Glutamatergic neuron (in vitro differentiated cells): Measurements from ENCODE around the gene MARCHF10. TPM values are rescaled to one million over a fixed set of nuclear protein-coding genes. Genes with fewer than 3 reads are reported as not detected.

Experiments
- DNase-seq: peaks from one replicate; pipeline ENCODE4 v3.0.0; 2022
- H3K27ac Mint-ChIP-seq: one replicate; pipeline ENCODE4 v1.8.0; 2020; ENCODE audit warnings: mild to moderate bottlenecking, mixed read lengths, inconsistent platforms; ENCODE audit not compliant: unreplicated experiment
- H3K27me3 Mint-ChIP-seq: one replicate; pipeline ENCODE4 v1.8.0; 2020; ENCODE audit warnings: mild to moderate bottlenecking, moderate library complexity, mixed read lengths, inconsistent platforms; ENCODE audit not compliant: unreplicated experiment
- H3K36me3 Mint-ChIP-seq: one replicate; pipeline ENCODE4 v1.8.0; 2020; ENCODE audit warnings: mild to moderate bottlenecking, mixed read lengths, inconsistent platforms; ENCODE audit not compliant: unreplicated experiment
- H3K4me1 Mint-ChIP-seq: one replicate; pipeline ENCODE4 v1.8.0; 2020; ENCODE audit warnings: mild to moderate bottlenecking, low read depth, mixed read lengths, inconsistent platforms; ENCODE audit not compliant: unreplicated experiment
- H3K4me3 Mint-ChIP-seq: one replicate; pipeline ENCODE4 v1.8.0; 2020; ENCODE audit warnings: mild to moderate bottlenecking, mixed read lengths, inconsistent platforms; ENCODE audit not compliant: unreplicated experiment
- H3K9me3 Mint-ChIP-seq: one replicate; pipeline ENCODE4 v1.8.0; 2020; ENCODE audit warnings: mild to moderate bottlenecking, moderate library complexity, mixed read lengths, inconsistent platforms; ENCODE audit not compliant: unreplicated experiment
- total RNA-seq: library from RNA; stranded (reverse); fragmentation: NEBNext Ultra II Directional; extraction: Animal tissue kit (Norgen Biotek cat#: 25700); gene quantifications from one replicate; pipeline ENCODE4 v1.2.1, GENCODE V29; 2021; ENCODE audit not compliant: unreplicated experiment
- TF ChIP-seq, protein P1 (sequence below): fragments of 200-600 bp; sonication (generic); IDR thresholded peaks from one replicate; pipeline ENCODE4 v1.5.0; 2021; ENCODE audit not compliant: partially characterized antibody, unreplicated experiment

The MARCHF10 gene
- total RNA-seq, 1 donor from 2014 or later, result not detected

DNA sequence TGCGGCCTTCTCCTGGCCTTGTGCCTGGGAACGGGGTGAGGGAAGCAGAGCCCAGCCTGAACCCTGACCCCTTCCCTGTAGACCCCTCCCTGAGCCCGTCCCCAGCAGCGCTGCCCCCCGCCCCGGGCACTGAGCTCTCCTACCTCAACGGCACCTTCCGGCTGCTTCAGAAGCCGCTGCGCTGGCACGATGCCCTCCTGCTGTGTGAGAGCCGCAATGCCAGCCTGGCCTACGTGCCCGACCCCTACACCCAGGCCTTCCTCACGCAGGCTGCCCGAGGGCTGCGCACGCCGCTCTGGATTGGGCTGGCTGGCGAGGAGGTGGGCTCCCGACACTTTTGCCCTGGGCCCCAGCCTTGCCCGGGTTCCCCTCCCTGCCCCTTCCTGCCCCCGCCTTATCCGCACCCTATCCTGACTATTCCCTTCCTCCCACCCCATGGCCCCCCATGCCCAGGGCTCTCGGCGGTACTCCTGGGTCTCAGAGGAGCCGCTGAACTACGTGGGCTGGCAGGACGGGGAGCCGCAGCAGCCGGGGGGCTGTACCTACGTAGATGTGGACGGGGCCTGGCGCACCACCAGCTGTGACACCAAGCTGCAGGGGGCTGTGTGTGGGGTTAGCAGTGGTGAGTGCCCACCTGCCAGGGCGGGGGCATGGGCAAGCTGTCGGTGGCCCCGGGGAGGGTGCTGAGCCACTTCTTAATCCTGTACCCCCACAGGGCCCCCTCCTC lies 118.5 kb downstream of the MARCHF10 start:
- TF ChIP-seq, protein P1, sequence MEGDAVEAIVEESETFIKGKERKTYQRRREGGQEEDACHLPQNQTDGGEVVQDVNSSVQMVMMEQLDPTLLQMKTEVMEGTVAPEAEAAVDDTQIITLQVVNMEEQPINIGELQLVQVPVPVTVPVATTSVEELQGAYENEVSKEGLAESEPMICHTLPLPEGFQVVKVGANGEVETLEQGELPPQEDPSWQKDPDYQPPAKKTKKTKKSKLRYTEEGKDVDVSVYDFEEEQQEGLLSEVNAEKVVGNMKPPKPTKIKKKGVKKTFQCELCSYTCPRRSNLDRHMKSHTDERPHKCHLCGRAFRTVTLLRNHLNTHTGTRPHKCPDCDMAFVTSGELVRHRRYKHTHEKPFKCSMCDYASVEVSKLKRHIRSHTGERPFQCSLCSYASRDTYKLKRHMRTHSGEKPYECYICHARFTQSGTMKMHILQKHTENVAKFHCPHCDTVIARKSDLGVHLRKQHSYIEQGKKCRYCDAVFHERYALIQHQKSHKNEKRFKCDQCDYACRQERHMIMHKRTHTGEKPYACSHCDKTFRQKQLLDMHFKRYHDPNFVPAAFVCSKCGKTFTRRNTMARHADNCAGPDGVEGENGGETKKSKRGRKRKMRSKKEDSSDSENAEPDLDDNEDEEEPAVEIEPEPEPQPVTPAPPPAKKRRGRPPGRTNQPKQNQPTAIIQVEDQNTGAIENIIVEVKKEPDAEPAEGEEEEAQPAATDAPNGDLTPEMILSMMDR, result no peak

DNA sequence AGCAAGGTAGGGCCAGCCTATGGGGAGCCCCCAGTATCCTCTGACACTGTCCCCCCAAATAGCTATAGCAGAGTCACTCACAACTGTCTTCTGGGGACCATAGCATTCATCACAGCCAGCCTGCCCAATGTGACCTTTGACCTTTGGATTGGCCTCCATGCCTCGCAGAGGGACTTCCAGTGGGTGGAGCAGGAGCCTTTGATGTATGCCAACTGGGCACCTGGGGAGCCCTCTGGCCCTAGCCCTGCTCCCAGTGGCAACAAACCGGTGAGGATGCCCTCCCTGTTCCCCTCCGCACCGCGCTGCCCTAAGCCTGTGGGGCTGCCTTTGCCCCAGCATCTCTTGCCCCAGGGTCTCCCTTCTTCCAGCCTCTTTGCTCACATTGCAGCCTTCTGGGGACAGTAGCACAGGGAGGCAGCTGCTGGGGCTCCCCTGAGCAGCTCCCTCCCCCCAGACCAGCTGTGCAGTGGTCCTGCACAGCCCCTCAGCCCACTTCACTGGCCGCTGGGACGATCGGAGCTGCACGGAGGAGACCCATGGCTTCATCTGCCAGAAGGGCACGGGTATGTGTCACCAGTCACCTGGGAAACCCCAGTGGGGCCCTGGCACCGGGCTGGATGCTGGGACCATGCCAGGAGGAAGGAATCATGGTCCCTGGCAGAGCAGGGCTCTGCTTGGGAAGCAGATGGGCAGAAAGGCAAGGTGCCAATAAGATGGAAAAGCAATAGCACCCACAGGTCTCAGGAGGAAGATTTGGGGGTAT lies 119.5 kb downstream of the MARCHF10 start:
- no peak overlapping the region for H3K4me3 Mint-ChIP-seq
- H3K9me3 Mint-ChIP-seq, result peaks cover 2% of the 10 kb centered on the region
- TF ChIP-seq, protein P1, result no peak
- H3K4me1 Mint-ChIP-seq, result peaks cover 1% of the 10 kb centered on the region
- DNase-seq, result no peak
- peak overlapping the region; percentile 17 for H3K27ac Mint-ChIP-seq
- no peaks in the 10 kb centered on the region for H3K36me3 Mint-ChIP-seq
- peaks cover 8% of the 10 kb centered on the region for H3K27me3 Mint-ChIP-seq

More for the DNA sequence above, 118.5 kb downstream of the MARCHF10 start:
- H3K4me3 Mint-ChIP-seq, result no peak overlapping the region
- DNase-seq, result no peak
- no peaks in the 10 kb centered on the region for H3K36me3 Mint-ChIP-seq
- no peak overlapping the region for H3K27ac Mint-ChIP-seq
- H3K4me1 Mint-ChIP-seq, result peaks cover 12% of the 10 kb centered on the region
- peaks cover 9% of the 10 kb centered on the region for H3K27me3 Mint-ChIP-seq
- peaks cover 6% of the 10 kb centered on the region for H3K9me3 Mint-ChIP-seq

DNA sequence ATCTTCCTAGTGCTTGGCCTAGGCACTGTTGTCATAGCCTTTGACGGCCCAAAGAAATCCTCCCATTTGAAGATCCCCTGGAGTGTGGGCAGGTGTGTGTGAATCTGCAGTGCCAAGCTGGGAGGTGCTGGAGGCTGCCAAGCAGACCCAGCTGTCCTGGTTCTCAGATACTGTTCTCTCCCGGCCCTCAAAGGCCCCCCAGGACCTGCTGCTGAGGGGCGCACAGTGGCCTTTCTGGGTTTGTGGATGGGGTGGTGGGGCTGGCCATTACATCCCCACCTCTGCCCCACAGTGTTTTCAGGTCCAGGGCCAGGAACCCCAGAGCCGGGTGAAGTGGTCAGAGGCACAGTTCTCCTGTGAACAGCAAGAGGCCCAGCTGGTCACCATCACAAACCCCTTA lies 120.1 kb downstream of the MARCHF10 start:
- peaks cover 7% of the 10 kb centered on the region for H3K27me3 Mint-ChIP-seq
- no peaks in the 10 kb centered on the region for H3K4me1 Mint-ChIP-seq
- DNase-seq, result no peak
- no peak overlapping the region for H3K4me3 Mint-ChIP-seq
- H3K36me3 Mint-ChIP-seq, result no peaks in the 10 kb centered on the region
- TF ChIP-seq, protein P1, result no peak
- peaks cover 2% of the 10 kb centered on the region for H3K9me3 Mint-ChIP-seq
- no peak overlapping the region for H3K27ac Mint-ChIP-seq

DNA sequence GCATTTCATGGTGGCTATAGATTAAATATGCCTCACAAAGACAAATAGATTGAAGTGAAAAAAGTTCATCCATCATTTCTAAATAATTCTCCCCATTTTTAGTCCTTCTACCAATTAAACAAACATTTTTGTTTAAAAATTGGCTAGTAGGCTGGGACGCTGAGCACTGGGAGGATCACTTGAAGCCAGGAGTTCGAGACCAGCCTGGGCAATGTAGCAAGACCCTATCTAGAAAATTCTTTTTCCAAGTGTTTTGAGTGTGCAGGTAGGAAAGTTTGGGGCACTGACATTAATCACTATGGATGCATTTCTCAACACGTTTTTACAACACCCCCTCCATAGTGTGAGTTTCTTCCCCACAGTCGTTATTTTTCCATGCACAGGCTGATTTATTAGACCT lies 123.9 kb downstream of the MARCHF10 start:
- H3K27ac Mint-ChIP-seq, result no peak overlapping the region
- peaks cover 2% of the 10 kb centered on the region for H3K9me3 Mint-ChIP-seq
- peaks cover 7% of the 10 kb centered on the region for H3K27me3 Mint-ChIP-seq
- DNase-seq, result no peak
- H3K36me3 Mint-ChIP-seq, result peaks cover 2% of the 10 kb centered on the region
- H3K4me1 Mint-ChIP-seq, result peaks cover 2% of the 10 kb centered on the region
- H3K4me3 Mint-ChIP-seq, result no peak overlapping the region
- TF ChIP-seq, protein P1, result no peak

DNA sequence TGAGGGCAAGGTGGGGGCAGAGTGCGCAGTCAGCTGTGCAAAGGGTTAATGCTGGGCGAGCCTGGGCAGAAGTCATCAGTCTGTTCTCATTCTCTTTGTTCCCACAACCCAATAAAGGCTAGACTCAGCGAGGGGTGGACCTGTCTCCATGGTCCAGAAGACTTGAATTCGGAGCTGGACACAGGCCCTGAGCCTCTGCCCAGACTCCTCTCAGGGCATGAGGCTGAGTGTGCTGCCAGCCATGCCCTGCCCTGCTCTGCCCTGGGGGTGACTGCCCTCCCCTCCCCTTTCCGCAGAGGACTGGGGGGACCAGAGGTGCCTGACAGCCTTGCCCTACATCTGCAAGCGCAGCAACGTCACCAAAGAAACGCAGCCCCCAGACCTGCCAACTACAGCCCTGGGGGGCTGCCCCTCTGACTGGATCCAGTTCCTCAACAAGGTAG lies 126.2 kb downstream of the MARCHF10 start:
- Mint-ChIP-seq H3K9me3 (no peaks in the 10 kb centered on the region), H3K4me3 (no peak overlapping the region), H3K27me3 (peaks cover 2% of the 10 kb centered on the region), H3K27ac (no peak overlapping the region), H3K36me3 (peaks cover 5% of the 10 kb centered on the region), H3K4me1 (peaks cover 4% of the 10 kb centered on the region)
- no peak for DNase-seq
- TF ChIP-seq, protein P1, result no peak
